Activated CD4-positive, alpha-beta memory T cell treated with anti-CD3 and anti-CD28 coated beads, Interleukin-2, amount 10 ng/mL, durations not matched to agents 7 days and 5 days (primary cell): ENCODE results near the gene CTRB1. TPM values are rescaled to one million over a fixed set of nuclear protein-coding genes. Genes with fewer than 3 reads are reported as not detected.

ENCODE experiments used
- CTCF ChIA-PET: fragments of 350-600 bp; sonication (Branson Sonifier 250); formaldehyde crosslinking; loops from one replicate; lab custom pipeline; 2021; ENCODE audit warnings: antibody characterized with exemption, inconsistent platforms; lab: Charles Lee
- POLR2A ChIA-PET: fragments of 350-600 bp; sonication (Branson Sonifier 250); formaldehyde crosslinking; loops from one replicate; lab custom pipeline; 2021; ENCODE audit warnings: antibody characterized with exemption; lab: Charles Lee
- DNase-seq: peaks from one replicate; pipeline ENCODE4 v3.0.0-alpha.2; 2020
- H3K27ac Mint-ChIP-seq: one replicate; pipeline ENCODE4 v1.8.0; 2021; ENCODE audit warnings: mild to moderate bottlenecking, mixed read lengths
- H3K27me3 Mint-ChIP-seq: one replicate; pipeline ENCODE4 v1.8.0; 2021; ENCODE audit warnings: mixed read lengths
- H3K36me3 Mint-ChIP-seq: one replicate; pipeline ENCODE4 v1.8.0; 2021; ENCODE audit warnings: low read depth, mixed read lengths
- H3K4me1 Mint-ChIP-seq: one replicate; pipeline ENCODE4 v1.8.0; 2021; ENCODE audit warnings: mixed read lengths
- H3K4me3 Mint-ChIP-seq: one replicate; pipeline ENCODE4 v1.8.0; 2021; ENCODE audit warnings: mild to moderate bottlenecking, mixed read lengths
- H3K9me3 Mint-ChIP-seq: one replicate; pipeline ENCODE4 v1.8.0; 2021; ENCODE audit warnings: mixed read lengths
- total RNA-seq, 2 experiments: library from RNA; stranded (reverse); gene quantifications; one replicate each; pipeline ENCODE4 v1.2.3, GENCODE V29; 2021

The CTRB1 gene
- not detected for total RNA-seq

DNA sequence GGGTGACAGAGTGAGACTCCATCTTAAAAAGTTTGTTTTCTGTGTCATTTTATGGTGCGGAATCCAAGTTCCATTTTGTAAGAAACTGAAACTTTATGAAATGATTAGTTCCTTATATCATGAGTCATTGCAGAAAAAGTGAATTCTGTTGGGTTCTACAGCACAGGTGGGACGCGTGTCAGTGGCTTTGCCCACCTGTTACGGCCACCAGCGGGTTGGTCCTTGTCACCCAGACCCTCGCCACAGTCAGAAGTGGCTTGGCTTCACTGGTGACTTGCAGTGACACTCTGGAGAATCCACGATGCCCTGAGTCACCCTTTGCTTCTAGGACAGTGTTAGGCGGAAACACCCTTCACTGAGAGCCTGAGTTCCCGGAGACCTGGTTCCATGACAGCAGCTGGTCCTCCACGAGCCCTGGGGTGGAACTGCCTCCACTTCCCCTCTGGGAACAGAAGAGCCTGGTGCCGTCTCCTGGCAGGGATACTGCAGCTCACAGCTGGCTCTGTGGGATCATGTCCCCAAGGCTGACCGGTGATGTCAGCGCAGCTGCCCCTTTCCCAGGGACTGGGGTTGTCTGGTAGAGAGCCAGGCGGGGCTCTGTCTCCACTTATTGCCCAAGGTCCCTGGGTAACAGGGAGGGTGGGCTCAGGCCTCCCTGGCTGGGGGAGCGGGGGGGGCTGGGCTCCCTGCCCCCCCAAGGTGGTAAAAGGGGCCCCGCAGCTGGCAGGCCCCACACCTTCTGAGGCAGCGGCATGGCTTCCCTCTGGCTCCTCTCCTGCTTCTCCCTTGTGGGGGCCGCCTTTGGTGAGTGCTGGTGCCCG, at the start of gene CTRB1:
Gene CTRB1 (plus strand): TSS at position 733 of the 821 bp plus-strand sequence. CDS start 20 bp downstream, at position 753.
- Mint-ChIP-seq H3K9me3 (no peaks in the 10 kb centered on the region), H3K4me3 (peak within 1 kb of the TSS; percentile 63), H3K36me3 (no peaks in the 10 kb centered on the region), H3K27me3 (no peaks in the 10 kb centered on the region), H3K4me1 (peaks cover 12% of the 10 kb centered on the region), H3K27ac (peak within 1 kb of the TSS; percentile 44)
- POLR2A ChIA-PET, result no interaction called here
- no peak for DNase-seq
- CTCF ChIA-PET, result interaction anchor here (3.0 kb wide), 1 partner anchor 19 kb away, joined by 13 read pairs; no protein-coding TSS in a partner anchor

DNA sequence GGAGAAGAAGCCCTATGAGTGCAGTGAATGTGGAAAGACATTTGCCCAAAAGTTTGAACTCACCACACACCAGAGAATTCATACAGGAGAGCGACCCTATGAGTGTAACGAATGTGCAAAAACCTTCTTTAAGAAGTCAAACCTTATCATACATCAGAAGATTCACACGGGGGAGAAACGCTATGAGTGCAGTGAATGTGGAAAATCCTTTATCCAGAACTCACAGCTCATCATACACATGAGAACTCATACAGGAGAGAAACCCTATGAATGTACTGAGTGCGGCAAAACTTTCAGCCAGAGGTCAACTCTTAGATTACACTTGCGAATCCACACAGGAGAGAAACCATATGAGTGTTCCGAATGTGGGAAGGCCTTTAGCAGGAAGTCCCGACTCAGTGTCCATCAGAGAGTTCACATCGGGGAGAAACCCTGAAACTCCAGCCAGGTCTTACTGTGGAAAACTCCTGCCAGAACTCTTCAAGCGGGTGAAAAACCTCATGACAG, 48.8 kb upstream of the CTRB1 start:
- H3K36me3 Mint-ChIP-seq, result peaks cover 82% of the 10 kb centered on the region
- peaks cover 79% of the 10 kb centered on the region for H3K9me3 Mint-ChIP-seq
- no peak overlapping the region for H3K27ac Mint-ChIP-seq
- DNase-seq, result no peak
- ChIA-PET POLR2A (no interaction called here), CTCF (interaction anchor here (0.6 to 2.3 kb wide), 2 partner anchors 14 to 29 kb away, joined by 5 read pairs; no protein-coding TSS in a partner anchor)
- H3K27me3 Mint-ChIP-seq, result no peaks in the 10 kb centered on the region
- no peak overlapping the region for H3K4me3 Mint-ChIP-seq
- no peaks in the 10 kb centered on the region for H3K4me1 Mint-ChIP-seq

DNA sequence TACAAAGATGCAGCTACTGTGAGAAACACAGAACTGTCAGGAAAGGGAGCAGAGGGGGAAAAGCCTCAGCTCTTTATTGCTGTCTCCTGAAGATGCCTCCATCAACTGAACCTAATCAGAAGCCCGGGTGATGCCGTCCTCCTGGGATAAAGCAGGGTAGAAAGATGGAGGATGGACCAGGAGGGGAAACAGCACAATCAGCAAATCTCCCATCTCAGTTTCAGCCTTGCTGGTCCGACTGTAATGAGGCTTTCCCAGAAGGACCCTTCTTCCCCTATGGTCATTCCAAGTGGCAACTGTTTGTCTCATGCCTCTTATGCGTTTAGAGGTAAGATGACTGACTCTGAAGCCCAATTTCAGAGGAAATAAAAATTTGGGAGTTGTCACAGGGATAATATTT, 46.2 kb upstream of the CTRB1 start:
- Mint-ChIP-seq H3K27me3 (peaks cover 2% of the 10 kb centered on the region), H3K9me3 (peaks cover 78% of the 10 kb centered on the region), H3K4me1 (no peaks in the 10 kb centered on the region), H3K36me3 (peaks cover 61% of the 10 kb centered on the region), H3K4me3 (no peak overlapping the region), H3K27ac (no peak overlapping the region)
- no peak for DNase-seq
- CTCF ChIA-PET, result interaction anchor here (1.1 kb wide), 1 partner anchor 26 kb away, joined by 3 read pairs; no protein-coding TSS in a partner anchor
- POLR2A ChIA-PET, result no interaction called here

DNA sequence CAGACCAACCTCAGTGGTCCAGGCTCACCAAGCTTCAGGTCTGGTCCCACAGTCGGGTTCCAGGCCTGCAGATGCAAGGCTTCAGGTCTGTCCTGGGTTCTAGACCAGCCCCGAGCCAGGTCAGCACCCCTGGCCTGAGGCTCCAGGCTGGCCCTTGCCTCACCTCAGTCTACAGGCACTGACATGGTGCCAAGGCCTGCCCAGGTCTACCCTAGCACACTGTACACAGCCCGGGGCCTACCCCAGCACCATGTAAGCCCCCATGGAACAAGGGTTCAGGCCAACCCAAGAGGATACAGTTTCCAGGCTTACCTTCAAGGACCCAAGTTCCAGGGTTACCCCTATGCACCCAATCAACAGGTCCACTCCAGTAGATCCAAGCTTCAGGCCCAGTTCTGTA, 43.7 kb upstream of the CTRB1 start:
- Mint-ChIP-seq H3K27ac (no peak overlapping the region), H3K4me3 (no peak overlapping the region), H3K9me3 (peaks cover 61% of the 10 kb centered on the region), H3K36me3 (peaks cover 36% of the 10 kb centered on the region), H3K4me1 (no peaks in the 10 kb centered on the region), H3K27me3 (peaks cover 2% of the 10 kb centered on the region)
- POLR2A ChIA-PET, result no interaction called here
- CTCF ChIA-PET, result interaction anchor here (1.0 kb wide), 1 partner anchor 26 kb away, joined by 3 read pairs; no protein-coding TSS in a partner anchor
- DNase-seq, result no peak

- peaks cover 4% of the 10 kb centered on the region for H3K27me3 Mint-ChIP-seq
- no peak overlapping the region for H3K27ac Mint-ChIP-seq
- H3K4me3 Mint-ChIP-seq, result no peak overlapping the region
- DNase-seq, result no peak
- CTCF ChIA-PET, result no interaction called here
- H3K9me3 Mint-ChIP-seq, result peaks cover 50% of the 10 kb centered on the region
- POLR2A ChIA-PET, result no interaction called here
- peaks cover 22% of the 10 kb centered on the region for H3K36me3 Mint-ChIP-seq
- no peaks in the 10 kb centered on the region for H3K4me1 Mint-ChIP-seq
Observed at GRCh38 chr16:75176926-75177325, 41.9 kb upstream of the CTRB1 start.

DNA sequence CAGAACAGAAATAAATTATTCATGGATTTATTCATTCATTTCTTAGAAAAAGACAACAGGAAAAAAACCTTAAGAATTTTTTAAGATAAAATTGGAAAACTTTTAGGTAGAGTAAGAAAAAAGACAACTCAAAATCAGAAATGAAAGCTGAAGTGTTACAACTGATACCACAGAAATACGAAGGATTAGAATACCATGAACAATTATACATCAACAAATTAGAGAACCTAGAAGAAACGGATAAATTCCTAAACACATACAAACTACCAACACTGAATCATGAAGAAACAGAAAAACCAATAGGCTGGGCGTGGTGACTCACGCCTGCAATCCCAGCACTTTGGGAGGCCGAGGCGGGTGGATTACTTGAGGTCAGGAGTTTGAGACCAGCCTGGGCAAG, 39.6 kb upstream of the CTRB1 start:
- ChIA-PET CTCF (no interaction called here), POLR2A (no interaction called here)
- no peak overlapping the region for H3K27ac Mint-ChIP-seq
- H3K36me3 Mint-ChIP-seq, result peaks cover 4% of the 10 kb centered on the region
- H3K4me1 Mint-ChIP-seq, result no peaks in the 10 kb centered on the region
- DNase-seq, result no peak
- H3K9me3 Mint-ChIP-seq, result peaks cover 29% of the 10 kb centered on the region
- no peak overlapping the region for H3K4me3 Mint-ChIP-seq
- H3K27me3 Mint-ChIP-seq, result peaks cover 9% of the 10 kb centered on the region

DNA sequence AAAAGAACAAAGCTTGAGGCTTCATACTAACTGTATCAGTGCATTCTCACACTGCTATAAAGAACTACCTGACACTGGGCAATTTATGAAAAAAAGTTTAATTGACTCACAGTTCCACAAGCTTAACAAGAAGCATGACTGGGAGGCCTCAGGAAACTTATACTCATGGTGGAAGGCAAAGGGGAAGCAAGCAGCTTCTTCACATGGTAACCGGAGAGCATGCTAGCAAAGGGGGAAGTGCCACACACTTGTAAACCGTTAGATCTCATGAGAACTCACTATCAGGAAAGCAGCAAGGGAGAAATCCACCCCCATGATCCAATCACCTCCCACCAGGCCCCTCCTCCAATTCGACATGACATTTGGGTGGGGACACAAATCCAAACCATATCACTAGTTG, 37.2 kb upstream of the CTRB1 start:
- Mint-ChIP-seq H3K27me3 (peaks cover 7% of the 10 kb centered on the region), H3K9me3 (peaks cover 16% of the 10 kb centered on the region), H3K4me3 (no peak overlapping the region), H3K36me3 (no peaks in the 10 kb centered on the region), H3K27ac (no peak overlapping the region), H3K4me1 (no peaks in the 10 kb centered on the region)
- no peak for DNase-seq
- POLR2A ChIA-PET, result no interaction called here
- CTCF ChIA-PET, result no interaction called here

DNA sequence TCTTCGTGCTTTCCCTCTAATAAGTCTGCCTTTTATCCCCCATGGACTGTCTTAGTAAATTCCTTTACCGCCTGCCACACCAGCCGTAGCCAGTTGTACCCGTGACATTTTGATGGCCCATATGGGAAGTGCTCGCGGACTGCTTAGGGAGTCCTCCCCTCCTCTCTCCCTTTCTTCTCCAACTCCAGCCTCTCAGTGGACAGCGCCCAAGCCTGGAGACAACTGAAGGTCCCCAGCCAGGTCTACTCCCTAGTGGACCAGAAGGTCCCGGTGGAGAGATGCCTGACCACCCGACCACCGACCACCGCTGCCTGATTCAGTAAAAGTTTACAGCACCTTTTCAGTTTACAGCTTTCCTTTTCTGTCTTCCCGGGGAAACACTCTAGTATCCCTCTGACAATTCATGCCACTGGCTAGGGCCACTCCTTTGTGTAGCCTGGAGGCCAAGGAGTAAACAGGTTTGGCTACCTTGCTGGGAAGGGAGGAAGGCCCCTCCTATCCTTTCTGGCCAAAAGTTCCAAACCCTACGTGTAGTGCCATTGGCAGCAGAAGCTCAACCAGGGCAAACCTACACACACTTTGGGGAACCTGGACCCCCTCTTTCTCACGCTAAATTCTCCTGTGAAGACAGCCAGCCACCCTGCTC, 29.8 kb upstream of the CTRB1 start:
- ChIA-PET CTCF (no interaction called here), POLR2A (no interaction called here)
- no peak overlapping the region for H3K27ac Mint-ChIP-seq
- no peaks in the 10 kb centered on the region for H3K36me3 Mint-ChIP-seq
- no peaks in the 10 kb centered on the region for H3K9me3 Mint-ChIP-seq
- no peak overlapping the region for H3K4me3 Mint-ChIP-seq
- H3K27me3 Mint-ChIP-seq, result peaks cover 2% of the 10 kb centered on the region
- DNase-seq, result no peak
- H3K4me1 Mint-ChIP-seq, result no peaks in the 10 kb centered on the region

DNA sequence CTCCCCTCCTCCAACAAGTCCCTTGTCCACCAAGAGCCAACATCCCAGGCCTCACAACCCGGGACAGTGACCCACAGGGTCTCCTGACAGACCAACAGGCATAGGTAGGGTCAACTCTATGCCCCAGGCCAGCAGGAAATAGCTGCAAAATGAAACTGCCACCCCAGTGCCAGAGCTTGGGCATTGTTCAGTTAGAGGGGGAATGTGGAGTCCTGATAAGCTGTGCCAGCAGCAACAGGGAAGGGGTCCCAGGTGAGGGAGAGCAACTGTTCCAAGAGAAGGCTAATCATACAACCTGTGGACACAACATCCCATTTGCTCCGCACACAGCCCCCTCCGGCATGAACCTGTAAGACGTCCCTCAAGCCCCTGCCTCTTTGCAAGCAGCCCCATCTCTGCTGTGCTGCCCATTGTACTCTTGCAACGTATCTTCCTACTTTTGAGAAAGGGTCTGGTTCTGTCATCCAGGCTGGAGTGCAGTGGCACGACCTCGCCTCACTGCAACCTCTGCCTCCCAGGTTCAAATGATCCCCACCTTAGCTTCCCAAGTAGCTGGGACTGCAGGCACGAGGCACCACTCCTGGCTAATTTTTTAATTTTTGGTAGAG, 29.0 kb upstream of the CTRB1 start:
- ChIA-PET POLR2A (no interaction called here), CTCF (no interaction called here)
- H3K4me1 Mint-ChIP-seq, result no peaks in the 10 kb centered on the region
- no peak for DNase-seq
- no peak overlapping the region for H3K4me3 Mint-ChIP-seq
- H3K27ac Mint-ChIP-seq, result no peak overlapping the region
- no peaks in the 10 kb centered on the region for H3K9me3 Mint-ChIP-seq
- peaks cover 2% of the 10 kb centered on the region for H3K27me3 Mint-ChIP-seq
- no peaks in the 10 kb centered on the region for H3K36me3 Mint-ChIP-seq

- no peak for DNase-seq
- CTCF ChIA-PET, result interaction anchor here (0.6 to 0.7 kb wide), 4 partner anchors 41 to 266 kb away, joined by 3 to 4 read pairs (median 3); no protein-coding TSS in a partner anchor
- Mint-ChIP-seq H3K27ac (no peak overlapping the region), H3K4me1 (no peaks in the 10 kb centered on the region), H3K4me3 (no peak overlapping the region), H3K36me3 (no peaks in the 10 kb centered on the region), H3K27me3 (peaks cover 9% of the 10 kb centered on the region), H3K9me3 (no peaks in the 10 kb centered on the region)
- POLR2A ChIA-PET, result no interaction called here
Observed at GRCh38 chr16:75192606-75193264, 26.1 kb upstream of the CTRB1 start.

DNA sequence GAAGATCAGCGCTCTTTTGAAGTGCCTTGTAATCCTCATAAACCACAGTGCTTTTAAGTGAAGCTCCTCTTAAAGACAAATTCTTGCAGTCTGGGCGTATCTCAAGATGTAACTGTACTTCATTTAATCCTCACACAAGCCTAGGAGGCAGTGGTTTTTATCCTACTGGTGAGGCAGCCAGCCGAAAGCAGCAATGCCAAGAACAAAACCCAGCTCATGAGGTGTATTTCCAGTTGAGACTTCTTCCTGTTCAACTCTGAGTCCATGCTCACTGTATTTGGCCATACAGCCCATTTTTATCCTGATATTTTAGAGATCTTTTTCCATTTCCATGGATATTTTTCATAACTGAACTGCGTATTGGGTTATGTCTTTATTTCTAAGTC, 25.5 kb upstream of the CTRB1 start:
- ChIA-PET POLR2A (no interaction called here), CTCF (interaction anchor here (0.6 to 0.7 kb wide), 2 partner anchors 41 to 163 kb away, joined by 3 to 4 read pairs; no protein-coding TSS in a partner anchor)
- no peaks in the 10 kb centered on the region for H3K9me3 Mint-ChIP-seq
- H3K4me3 Mint-ChIP-seq, result no peak overlapping the region
- H3K36me3 Mint-ChIP-seq, result no peaks in the 10 kb centered on the region
- H3K4me1 Mint-ChIP-seq, result no peaks in the 10 kb centered on the region
- no peak for DNase-seq
- no peak overlapping the region for H3K27ac Mint-ChIP-seq
- peaks cover 13% of the 10 kb centered on the region for H3K27me3 Mint-ChIP-seq

- POLR2A ChIA-PET, result no interaction called here
- Mint-ChIP-seq H3K4me1 (no peaks in the 10 kb centered on the region), H3K9me3 (no peaks in the 10 kb centered on the region), H3K27me3 (peaks cover 15% of the 10 kb centered on the region), H3K36me3 (no peaks in the 10 kb centered on the region), H3K27ac (no peak overlapping the region), H3K4me3 (no peak overlapping the region)
- CTCF ChIA-PET, result interaction anchor here (0.6 to 0.7 kb wide), 2 partner anchors 40 to 162 kb away, joined by 3 to 4 read pairs; no protein-coding TSS in a partner anchor
- DNase-seq, result no peak
Observed at GRCh38 chr16:75193730-75194444, 24.9 kb upstream of the CTRB1 start.
